Measurements from ENCODE around the gene HNMT. TPM values are rescaled to one million over a fixed set of nuclear protein-coding genes. Genes with fewer than 3 reads are reported as not detected.

Gene HNMT
- total and polyA plus RNA-seq, 2 of the 13 experiments (the other 11 are each of a cell fraction or from before 2014, with no cell fraction given) = 279 to 309 TPM

GRCh38 chr2:137942833-137943677 is 21.2 kb upstream of the HNMT start (continued):
- TF ChIP-seq ARID3A (IDR thresholded peaks at IDR 0.05; ENCODE audit: low read depth, low read length) = peak; percentile 91
- no peak for TF ChIP-seq PBX2 (CRISPR knock-in tag; IDR thresholded peaks at IDR 0.05)
- no peak for TF ChIP-seq GRHL1 (CRISPR knock-in tag; conservative IDR thresholded peaks at IDR 0.05)
- no peak; the same call in 1 of the 2 replicates for TF ChIP-seq BHLHE40 (IDR thresholded peaks at IDR 0.05; ENCODE audit: low read length)
- TF ChIP-seq ZNF761 (CRISPR knock-in tag; conservative IDR thresholded peaks at IDR 0.05) = peak; percentile 81
- TF ChIP-seq TBL1XR1 (IDR thresholded peaks at IDR 0.05; ENCODE audit: borderline replicate concordance, low read length, partially characterized antibody) = peak; percentile 64
- TF ChIP-seq KAT2B (IDR thresholded peaks at IDR 0.05; ENCODE audit: borderline replicate concordance, low read depth, low read length) = no peak
- peak; percentile 57 for TF ChIP-seq DRAP1 (CRISPR knock-in tag; IDR thresholded peaks at IDR 0.05)
- TF ChIP-seq ZNF605 (CRISPR knock-in tag; IDR thresholded peaks at IDR 0.05) = no peak; the same call in none of the 2 replicates
- no peak for TF ChIP-seq IRF1 (CRISPR knock-in tag; IDR thresholded peaks at IDR 0.05; ENCODE audit: low read depth)
- TF ChIP-seq ZNF367 (CRISPR knock-in tag; IDR thresholded peaks at IDR 0.05; ENCODE audit: borderline replicate concordance) = no peak
- no peak for TF ChIP-seq BATF2 (CRISPR knock-in tag; IDR thresholded peaks at IDR 0.05)
- 0 out of 4 replicates have a peak, but pooled peaks of 1 of the 2 experiments have one; percentile 60 for TF ChIP-seq ATF4 (CRISPR knock-in tag; IDR thresholded peaks at IDR 0.05)
- TF ChIP-seq ZNF547 (CRISPR knock-in tag; IDR thresholded peaks at IDR 0.05) = no peak
- TF ChIP-seq FOSL2 (CRISPR knock-in tag; IDR thresholded peaks at IDR 0.05) = peak; percentile 85
- peak; percentile 25 for TF ChIP-seq SMC3 (IDR thresholded peaks at IDR 0.05; ENCODE audit: low read length)
- TF ChIP-seq ZSCAN22 (CRISPR knock-in tag; IDR thresholded peaks at IDR 0.05) = no peak
- peak; percentile 79 for TF ChIP-seq ZNF574 (CRISPR knock-in tag; IDR thresholded peaks at IDR 0.05)

All from HepG2 (cell line).